CD4-positive, alpha-beta T cell treated with Interleukin-6 for 4 hours (primary cell): ENCODE measurements around the gene CD247.
"Not testable (repeated sequence)": the region's sequence is repeated elsewhere in the genome, so short reads cannot be mapped to it uniquely, and the experiment has no call there.

Experiments used
- DNase-seq: peaks from one replicate; pipeline ENCODE4 v3.0.0-alpha.2; 2020; ENCODE audit warnings: mixed read lengths

The CD247 gene

DNA sequence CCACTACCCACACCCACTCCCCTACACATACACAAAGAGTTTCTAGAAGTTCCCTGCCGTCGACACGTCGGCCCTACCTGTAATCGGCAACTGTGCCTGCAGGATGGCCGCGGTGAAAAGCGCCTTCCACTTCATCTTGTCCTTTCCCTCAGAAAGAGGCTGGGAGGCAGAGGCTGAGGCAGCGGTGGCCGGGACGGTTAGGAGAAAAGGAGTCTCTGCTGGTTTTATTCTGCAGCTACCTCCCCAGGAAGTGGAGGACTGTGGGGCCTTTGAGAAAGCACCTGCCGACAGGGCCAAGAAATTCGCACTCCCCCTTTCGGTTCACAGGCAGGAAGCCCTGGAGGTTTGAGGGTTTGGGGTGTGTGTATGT, at the start of gene CD247:
TSS of gene CD247 (minus strand) at position 199 of the 370 bp plus-strand sequence. CDS start at position 135, 64 bp downstream.
- peak; percentile 86 for DNase-seq

DNA sequence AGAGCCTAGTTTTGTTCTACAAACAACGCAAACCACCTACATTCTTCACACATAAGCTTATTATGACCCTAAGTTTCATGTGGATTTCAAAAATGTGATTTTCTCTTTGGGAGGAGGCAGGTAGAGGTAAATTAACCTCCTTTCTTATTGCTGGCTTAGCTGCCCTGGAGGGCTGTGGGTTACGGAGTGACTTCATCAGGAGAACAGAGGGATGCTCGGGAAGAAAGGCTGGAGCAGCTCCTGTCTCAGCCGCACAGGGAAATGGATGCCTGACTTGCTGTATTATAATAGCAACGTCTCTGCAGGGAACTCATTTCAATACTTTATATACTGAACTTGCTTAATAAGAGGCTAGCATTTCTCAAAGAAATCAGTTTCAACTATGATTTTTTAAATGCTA, 49.3 kb upstream of the CD247 start:
- DNase-seq, result no peak

DNA sequence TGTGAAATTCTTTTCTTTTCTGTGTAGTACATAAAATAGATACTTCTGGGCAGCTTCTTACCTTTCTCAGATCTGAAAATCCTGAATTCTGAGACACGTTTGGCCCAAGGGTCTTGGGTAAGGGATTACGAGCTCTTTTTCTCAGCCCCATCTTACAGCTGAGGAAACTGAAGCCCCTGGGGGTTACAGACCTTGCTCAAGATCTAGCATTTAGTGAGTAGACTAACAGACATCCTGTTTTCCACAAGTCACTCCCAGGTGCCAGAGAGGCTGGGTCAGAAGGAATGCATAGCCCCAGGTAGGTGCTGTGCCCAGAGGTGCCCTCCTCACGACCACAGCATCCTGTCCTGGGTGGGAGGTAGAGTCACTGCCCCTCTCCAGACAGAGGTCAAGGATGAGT, 48.4 kb upstream of the CD247 start:
- no peak for DNase-seq

DNA sequence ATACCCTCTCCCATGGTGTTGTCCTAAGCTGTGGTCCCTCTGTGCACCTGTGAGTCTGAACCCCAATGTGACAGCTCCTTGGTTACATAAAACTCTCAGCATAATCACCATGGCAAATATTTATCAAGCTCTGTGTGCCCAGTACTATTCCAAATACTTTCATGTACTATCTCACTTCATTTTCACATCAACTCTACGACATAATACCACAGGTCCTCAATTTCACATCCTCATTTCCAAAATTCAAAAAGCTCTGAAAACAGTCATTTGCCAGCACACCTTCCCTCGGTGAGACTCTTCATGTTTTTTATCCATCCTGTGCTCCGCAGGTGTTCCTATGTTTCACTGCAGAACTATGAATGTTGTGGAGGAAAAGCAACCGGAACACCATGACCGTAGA, 47.6 kb upstream of the CD247 start:
- no peak for DNase-seq

DNA sequence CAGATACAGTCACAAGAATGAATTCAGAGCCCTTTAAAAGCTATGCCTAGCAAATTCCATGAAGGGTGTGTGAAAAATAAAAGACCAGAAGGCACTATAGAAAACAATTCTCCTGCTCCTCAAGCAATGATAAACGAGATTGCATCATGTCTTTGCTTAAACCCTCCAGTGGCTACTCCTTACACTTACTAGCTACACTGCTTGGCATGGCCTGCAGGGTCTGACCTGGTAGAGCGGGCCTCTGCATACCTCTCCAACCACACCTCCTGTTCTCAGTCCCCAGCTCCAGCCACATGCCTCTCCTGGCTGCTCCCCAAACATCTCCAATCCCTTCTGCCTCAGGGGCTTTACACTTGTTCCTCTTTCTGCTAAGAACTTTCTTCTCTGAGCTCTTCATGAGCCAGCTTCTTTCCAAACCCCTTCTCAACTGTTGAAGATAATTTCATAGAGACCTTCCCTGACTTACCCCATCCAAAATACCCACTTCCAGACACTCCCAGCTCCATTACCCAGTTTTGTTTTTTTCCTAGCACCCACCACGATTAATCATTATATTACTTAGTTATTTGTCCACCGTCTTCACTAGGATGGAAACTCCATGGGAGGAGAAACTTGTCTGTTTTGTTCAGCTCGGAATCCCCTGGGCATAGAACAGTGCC, 46.4 kb upstream of the CD247 start:
- no peak for DNase-seq

- DNase-seq, result no peak
Measured at GRCh38 chr1:167563579-167564246, 45.4 kb upstream of the CD247 start.

DNA sequence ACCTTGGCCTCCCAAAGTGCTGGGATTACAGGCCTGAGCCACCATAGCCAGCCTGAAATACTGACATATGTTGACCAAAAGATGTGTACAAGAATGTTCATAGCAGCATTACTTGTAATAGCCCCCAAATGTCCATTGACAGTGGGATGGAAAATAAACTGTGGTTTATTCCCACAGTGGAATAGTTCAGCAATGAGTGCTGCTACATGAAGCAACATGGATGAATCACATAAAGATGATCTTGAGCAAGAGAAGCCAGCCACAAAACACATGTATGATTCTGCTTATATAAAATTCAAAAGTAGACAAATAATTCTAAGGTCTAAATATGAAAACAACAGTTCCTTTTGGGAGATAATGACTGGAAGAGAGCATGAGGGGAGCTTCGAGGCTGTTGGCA, 44.4 kb upstream of the CD247 start:
- no peak for DNase-seq

- DNase-seq, result no peak
Measured at GRCh38 chr1:167561753-167562152, 43.4 kb upstream of the CD247 start.

GRCh38 chr1:167555971-167556714, 37.8 kb upstream of the CD247 start:
- peak; percentile 80 for DNase-seq

GRCh38 chr1:167555072-167555471, 36.7 kb upstream of the CD247 start:
- DNase-seq, result not testable (repeated sequence)

DNA sequence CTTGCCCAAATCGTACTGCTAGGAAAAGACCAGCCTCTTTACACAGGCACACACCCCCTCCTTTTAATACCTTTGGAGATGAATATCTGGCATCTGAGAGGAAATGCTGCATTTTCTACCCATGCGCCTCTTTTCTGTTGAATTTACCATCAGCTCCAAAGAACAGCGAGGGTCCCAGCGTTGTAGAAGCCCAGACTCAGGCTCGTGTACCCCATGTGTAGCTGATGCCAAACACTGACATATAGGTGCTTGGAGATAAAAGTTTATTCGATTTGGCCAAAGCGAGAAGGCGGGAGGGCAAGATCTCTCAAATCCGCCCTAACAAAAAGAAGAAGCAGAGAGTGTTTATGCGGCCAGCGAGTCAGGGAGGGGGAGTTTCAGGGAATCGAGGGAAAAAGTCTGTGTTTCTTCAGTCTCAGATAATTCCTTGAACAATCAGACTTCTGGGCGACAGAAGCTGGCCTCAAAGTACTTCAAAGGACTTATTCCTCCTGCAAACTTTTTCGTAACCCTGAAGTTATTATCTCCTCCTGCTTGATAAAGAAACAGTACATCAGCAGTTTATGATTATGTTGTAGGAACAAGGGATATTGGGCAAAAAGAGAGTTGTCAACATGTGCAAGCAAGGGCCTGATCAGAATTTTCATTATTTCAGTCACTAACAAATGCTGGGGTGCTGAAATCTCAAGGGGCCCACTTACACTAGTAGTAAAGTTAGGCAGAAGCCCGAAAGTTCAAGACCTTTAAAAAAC, 35.9 kb upstream of the CD247 start:
- no peak for DNase-seq

DNA sequence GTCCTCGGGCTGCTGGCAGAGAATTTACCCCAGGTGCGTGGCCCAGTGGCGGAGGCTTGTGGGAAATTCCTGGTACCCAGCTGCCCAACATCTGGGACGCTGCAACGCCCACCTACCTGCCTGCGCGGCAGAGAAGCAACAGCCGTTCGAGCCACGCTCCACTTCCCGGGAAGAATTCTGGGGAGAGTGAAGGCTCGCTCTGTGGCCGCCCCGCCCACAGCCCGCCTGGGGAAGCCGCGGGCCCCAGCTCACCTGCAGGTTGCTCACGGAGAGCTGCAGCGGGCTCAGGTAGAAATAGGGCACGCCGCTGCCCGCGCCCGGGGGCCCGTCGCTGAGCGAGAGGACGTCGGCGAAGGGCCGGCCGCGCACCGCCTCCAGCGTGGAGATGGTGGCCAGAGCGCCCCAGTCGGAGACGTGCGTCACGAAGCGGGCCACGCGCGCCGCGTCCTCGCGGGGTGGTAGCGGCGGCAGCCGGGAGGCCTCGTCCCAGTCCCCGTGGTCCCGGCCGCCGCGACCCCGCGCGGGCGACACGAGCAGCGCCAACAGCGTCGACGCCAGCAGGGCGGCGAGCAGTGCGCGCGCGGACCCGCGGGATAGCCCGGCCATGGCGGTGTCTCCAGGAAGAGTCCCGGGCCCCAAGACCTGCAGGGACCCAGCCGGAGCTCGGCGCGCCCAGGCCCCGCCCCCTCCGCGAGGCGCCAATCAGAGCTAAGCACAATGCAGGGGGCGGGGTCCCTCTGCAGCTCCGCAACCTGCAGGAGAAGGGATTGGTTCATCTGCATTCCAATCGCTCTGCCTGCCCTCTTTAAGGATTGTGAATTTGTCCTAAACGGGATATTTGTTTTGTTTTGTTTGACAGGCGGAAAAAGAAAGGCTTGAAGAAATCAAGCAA, 35.1 kb upstream of the CD247 start, which contains the start of gene CREG1:
TSS of gene CREG1 (minus strand) at position 627 of the 892 bp plus-strand sequence.
- DNase-seq, result peak; percentile 94

DNA sequence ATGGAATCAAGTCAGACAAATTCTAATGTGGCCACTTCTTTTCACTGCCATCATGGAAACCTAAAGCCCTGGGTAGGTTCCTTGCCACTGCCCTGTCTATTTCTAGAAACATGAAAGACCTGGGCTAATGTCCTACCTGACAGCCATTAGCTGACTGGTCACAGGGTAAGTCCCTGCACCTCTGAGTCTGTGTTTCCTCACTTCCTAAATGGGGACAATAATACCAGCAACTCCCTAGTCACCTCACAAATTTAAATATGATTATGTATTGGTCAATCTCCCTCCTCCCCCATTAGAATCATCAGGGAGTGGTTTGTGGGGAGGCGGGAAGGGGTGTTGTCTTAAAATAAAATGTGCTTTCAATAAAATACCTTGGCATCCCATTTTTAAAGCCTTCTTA, 33.0 kb upstream of the CD247 start:
- DNase-seq, result no peak

- DNase-seq, result no peak
Measured at GRCh38 chr1:167548059-167548932, 30.0 kb upstream of the CD247 start.

DNA sequence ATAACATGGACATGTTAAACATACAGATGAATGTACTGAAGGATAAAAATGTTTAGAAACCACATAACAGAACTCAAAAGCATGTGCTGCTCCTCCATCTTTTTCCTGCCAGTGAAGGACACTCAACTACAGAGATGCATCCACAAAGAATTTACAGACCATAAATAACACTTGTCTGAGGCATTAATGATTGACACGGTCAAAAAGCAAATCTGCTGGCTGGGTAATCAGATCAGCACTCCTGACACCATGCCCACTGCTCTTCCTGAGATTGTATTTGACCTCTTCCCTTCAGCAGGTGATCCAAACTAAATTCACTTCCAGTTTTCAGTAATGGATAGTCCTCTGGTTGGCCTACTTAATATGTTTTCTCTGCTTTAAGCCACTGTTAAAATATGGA, 28.6 kb upstream of the CD247 start:
- DNase-seq, result no peak

- DNase-seq, result no peak
Measured at GRCh38 chr1:167545349-167545748, 27.0 kb upstream of the CD247 start.

DNA sequence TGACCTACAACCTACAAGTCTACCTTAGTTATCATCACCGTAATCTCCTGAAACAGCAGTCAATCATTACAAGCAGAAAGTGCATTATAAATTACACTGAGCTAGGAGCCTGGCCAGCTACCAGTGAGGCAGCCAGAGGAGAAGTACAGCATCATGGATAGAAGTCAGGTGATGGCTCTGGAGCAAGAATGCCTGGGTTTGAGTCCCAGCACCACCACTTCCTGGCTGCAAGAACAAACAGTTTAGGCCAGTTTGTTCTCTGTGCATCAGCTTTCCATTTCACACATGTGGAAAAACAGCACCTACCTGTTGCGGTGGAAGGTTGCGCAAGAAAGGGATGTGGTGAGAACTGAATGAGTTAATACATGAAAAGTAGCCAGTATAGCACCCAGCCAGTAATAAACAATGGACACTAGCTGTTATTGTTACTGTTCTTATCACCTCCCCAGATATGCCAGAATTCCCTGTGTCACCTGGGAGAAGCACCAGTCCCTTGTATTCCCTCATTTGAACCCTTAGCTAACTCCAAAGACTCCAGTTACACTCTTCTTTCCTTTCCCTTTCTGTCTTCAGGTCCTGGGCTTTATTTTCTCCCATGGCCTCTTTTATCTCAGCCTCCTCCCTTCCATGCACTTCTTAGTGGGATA, 26.2 kb upstream of the CD247 start:
- no peak for DNase-seq

DNA sequence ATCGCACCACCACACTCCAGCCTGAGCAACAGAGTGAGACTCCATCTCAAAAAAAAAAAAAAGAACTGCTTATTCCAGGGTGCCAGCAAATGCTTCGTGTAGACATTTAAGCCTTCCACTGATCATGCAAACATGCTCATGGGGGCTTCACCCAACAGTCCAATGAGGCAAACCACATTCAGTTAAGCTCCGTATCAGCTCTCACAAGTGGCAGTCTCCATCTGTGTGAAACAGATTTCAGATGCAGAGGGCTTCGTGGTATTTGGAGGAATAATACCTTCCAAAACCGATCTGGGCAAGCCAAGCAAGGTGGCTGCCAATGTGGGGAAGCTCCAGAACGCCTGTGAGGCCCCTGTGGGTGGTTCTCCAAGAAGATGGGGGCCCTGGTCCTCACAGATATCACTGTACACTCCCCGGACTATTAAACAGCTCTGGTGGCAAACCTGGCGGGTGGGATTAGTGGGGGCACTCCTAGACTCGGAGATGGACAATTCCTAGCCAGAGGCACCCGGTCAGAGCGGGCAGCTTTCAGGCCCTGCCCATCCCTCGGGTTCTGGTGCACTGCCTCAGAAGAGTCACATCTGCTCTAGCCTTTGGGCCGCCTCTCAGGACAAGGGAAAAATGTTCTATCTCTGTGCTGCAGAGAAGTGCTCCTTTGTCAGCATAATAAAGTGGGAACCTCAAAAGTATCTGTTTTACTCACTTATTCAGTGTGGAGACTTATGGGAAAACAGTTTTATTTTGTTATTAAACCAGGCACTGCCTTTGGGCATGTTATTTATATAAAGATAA, 25.1 kb upstream of the CD247 start:
- no peak for DNase-seq
